ENCODE results near the gene PDSS2.

- no peak for TF ChIP-seq RCOR1 (IDR thresholded peaks at IDR 0.05; ENCODE audit: insufficient replicate concordance, low read length)
- no peak for TF ChIP-seq CTCF (conservative IDR thresholded peaks at IDR 0.05; ENCODE audit: low read depth, low read length)
- TF ChIP-seq POLR2A (IDR thresholded peaks at IDR 0.05; ENCODE audit: low read depth, low read length), result no peak
- no peak for TF ChIP-seq MAFK (IDR thresholded peaks at IDR 0.05; ENCODE audit: low read depth, low read length)
- no peak for TF ChIP-seq RFX5 (IDR thresholded peaks at IDR 0.05; ENCODE audit: low read depth, low read length)
- no peak for TF ChIP-seq CEBPB (IDR thresholded peaks at IDR 0.05; ENCODE audit: low read depth, low read length)
- TF ChIP-seq FOS (IDR thresholded peaks at IDR 0.05; ENCODE audit: low read depth, low read length), result no peak
- no peak for TF ChIP-seq MXI1 (IDR thresholded peaks at IDR 0.05; ENCODE audit: borderline replicate concordance, low read depth, low read length)
- TF ChIP-seq RAD21 (IDR thresholded peaks at IDR 0.05; ENCODE audit: low read length), result no peak
- TF ChIP-seq USF2 (IDR thresholded peaks at IDR 0.05; ENCODE audit: low read depth, low read length), result no peak
- no peak for TF ChIP-seq SMC3 (IDR thresholded peaks at IDR 0.05; ENCODE audit: low read depth, low read length)
- no peak for TF ChIP-seq ELK1 (IDR thresholded peaks at IDR 0.05; ENCODE audit: borderline replicate concordance, low read depth, low read length)
- no peak for TF ChIP-seq BHLHE40 (IDR thresholded peaks at IDR 0.05; ENCODE audit: low read depth, low read length)
- no peak for TF ChIP-seq MAZ (IDR thresholded peaks at IDR 0.05; ENCODE audit: borderline replicate concordance, low read depth, low read length)
Observed at GRCh38 chr6:107121964-107122495, 337.3 kb downstream of the PDSS2 start.

Measured in IMR-90 (cell line).